Measurements from ENCODE around the gene NOX4.

- TF ChIP-seq CTCF (IDR thresholded peaks at IDR 0.05) (no peak), POLR2A (IDR thresholded peaks at IDR 0.05) (no peak)
Observed at GRCh38 chr11:89490602-89490980, 584 bp downstream of the NOX4 start.
